Stimulated activated CD4-positive, alpha-beta T cell treated with anti-CD3 and anti-CD28 coated beads, TNF-alpha, amount 100 ng/mL, for 24 hours (primary cell): Measurements from ENCODE around the gene SBF1.

Experiments
- DNase-seq, 3 experiments: peaks; one replicate each; pipeline ENCODE4 v3.0.0-alpha.2; 2020; ENCODE audit warnings: low read depth in 3 of 3

The SBF1 gene

GRCh38 chr22:50483977-50484853 is 9.4 kb upstream of the SBF1 start:
- no peak for DNase-seq

GRCh38 chr22:50483556-50483955 is 8.7 kb upstream of the SBF1 start:
- DNase-seq = no peak

- DNase-seq = no peak
These were observed 8.3 kb upstream of the SBF1 start for GRCh38 chr22:50483106-50483505.

DNA sequence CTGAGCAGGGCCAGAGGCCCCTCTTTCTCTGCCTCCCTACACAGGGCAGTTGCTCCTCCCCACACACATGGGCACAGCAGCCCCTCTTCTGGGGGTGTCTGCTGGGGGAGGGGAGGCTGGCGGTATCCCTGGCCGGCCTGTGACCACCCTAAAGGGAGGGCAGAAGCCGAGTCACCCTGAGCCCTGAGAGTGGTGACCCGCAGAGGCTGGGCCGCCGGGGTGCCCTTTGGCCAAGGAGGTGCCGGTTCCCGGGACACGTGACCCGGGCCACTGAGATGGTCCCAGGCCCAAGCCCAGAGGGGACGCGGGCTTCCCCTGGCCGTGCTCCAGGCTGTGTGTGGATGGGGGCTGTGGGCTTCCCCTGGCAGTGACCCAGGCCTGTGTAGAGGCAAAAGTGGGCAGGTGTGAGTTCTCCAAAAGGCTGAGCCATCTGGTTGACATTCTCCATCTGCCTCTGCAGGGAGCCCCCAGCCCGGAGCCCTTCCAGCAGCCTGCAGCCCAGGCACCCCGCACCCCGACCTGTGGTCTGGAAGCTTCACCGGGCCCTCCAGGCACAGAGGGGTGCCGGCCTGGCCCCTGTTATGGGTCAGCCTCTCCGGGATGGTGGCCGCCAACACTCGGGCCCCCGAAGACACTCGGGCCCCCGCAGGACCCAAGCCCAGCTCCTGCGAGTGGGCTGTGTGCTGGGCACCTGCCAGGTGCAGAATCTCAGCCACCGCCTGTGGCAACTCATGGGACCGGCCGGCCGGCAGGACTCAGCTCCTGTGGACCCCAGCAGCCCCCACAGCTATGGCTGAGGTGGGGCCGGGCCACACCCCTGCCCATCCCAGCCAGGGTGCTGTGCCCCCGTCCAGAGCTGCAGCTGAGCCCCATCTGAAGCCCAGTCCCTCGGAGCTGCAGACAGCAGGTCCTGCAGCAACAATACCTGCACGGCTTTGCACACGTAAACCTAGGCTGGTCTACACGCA is 7.6 kb upstream of the SBF1 start:
- no peak for DNase-seq

GRCh38 chr22:50481440-50482106 is 6.7 kb upstream of the SBF1 start, which contains the start of gene ADM2:
Gene ADM2, plus strand, starts transcription at chr22:50481543. Its CDS starts 305 bp downstream, at chr22:50481848.
- peak in 1 of 3 experiments; percentile 68 for DNase-seq

GRCh38 chr22:50481045-50481439 is 6.2 kb upstream of the SBF1 start:
- DNase-seq = no peak

DNA sequence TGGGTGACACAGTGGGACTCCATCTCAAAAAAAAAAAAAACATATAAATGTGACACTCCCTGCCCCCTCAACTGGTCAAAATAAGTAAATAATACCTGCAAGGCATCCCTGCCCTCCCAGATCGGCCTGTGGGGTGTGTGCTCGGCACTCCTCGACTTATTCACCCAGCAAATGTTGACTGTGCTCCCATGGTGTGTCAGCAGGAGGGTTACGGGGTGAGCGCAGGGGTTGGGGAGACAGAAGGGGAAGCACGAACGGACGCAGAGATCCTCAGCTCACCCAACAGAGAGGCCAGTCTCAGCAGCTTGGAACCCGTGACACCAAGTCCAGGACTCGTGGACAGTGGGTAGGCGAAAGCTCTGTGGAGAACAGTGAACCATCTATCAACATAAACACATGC is 4.9 kb upstream of the SBF1 start:
- no peak for DNase-seq

DNA sequence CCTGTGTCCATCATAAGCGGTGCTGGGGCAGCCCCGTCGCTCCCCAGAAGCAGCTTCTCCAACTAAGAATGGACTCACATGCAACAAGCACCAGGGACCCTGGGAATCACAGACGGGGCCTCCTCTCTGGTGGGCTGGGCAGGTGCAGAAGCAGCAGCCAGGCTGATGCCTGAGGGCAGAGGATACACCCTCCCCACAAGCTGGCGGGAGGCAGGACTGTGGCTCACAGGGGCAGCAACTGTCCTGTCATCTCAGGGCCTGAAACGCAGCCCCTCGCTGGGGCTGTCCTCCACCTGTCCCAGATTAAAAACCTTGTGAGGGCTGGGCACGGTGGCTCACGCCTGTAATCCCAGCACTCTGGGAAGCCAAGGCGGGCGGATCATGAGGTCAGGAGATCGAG is 3.1 kb upstream of the SBF1 start:
- DNase-seq = no peak

GRCh38 chr22:50476868-50477267 is 2.0 kb upstream of the SBF1 start:
- no peak for DNase-seq

DNA sequence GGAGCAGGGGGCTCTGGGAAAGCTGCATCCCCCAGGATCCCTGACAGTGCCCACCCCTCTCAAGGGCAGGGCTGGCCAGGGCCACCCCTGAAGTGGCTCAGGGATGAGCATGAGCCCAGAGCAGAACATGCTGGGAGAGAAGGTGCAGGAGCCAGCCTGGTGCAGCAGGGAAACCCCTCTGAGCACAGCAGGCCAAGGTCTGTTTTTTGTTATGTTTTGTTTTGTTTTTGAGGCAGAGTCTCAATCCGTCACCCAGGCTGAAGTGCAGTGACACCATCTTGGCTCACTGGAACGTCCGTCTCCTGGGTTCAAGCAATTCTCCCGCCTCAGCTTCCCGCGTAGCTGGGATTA is 792 bp upstream of the SBF1 start:
- DNase-seq = no peak

- DNase-seq = peak in 1 of 3 experiments; percentile 33
These were observed 772 bp downstream of the SBF1 start for GRCh38 chr22:50473855-50474671.

DNA sequence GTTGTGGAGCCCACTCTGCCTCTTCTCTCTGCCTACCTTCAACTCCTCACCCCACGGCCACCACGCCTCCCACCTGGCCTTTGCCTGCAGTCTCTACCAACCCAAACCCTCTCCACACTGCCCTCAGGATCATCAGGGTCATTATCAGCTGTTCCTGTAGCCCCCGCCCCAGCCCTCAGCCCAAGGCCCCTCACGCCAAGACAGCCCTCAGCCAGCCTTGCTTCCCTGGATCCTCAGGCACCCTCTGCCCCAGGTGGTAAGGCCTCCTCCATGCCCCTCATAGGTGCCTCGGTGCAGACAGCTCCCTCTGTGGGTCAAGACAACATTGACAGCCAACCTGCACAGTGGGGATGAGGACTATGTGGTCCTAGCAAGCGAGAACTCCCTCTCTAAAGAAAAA is 1.7 kb downstream of the SBF1 start:
- DNase-seq = peak in 1 of 3 experiments; percentile 47

DNA sequence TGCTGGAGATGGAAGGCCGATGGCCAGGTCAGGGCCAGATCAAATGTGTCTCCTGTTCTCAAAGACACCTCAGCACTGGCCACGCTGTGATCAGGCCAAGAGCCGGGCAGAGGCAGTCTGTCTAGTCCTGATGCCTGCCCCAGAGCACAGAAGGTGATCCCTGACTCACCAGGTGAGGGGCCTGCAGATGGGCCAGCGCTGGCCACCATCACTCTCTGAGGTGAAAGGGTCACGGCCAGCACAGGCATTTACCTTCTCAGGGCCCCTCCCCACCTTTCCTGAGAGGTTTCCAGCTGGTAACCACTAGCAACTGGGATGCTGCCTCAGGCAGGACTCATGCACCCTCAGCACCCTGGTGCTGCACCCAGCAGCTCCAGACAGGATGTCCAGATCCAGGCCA is 2.9 kb downstream of the SBF1 start:
- no peak for DNase-seq

DNA sequence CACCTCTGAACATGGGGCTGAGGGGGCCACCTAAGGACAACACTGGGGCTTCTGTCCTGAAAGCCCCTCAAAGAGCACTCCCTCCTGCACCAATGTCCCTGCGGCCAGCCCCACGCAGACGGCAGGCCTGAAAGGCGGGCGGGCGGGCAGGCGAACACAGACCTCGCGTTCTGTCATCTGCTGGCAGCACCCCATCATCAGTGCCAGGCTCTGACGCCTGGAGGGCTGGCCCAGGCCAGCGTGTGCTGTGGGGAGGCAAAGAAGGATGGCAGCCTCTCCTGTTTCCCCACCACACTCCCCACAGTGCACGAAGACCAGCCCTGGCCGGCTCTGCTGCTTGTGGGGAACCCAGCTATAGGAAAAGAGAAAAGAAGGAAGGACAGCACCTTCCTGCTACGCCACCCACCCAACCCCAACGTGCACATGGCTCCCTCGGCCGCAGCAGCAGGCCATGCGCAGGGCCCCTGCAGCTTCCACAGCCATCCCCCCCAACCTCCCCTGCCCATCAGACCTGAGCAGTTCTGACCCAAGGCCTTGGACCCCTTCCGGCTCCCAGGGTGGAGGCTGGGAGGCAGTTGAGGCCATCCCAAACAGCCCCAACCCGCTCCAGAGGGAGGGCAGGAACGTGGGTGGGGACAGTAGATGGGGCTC is 3.5 kb downstream of the SBF1 start:
- no peak for DNase-seq

DNA sequence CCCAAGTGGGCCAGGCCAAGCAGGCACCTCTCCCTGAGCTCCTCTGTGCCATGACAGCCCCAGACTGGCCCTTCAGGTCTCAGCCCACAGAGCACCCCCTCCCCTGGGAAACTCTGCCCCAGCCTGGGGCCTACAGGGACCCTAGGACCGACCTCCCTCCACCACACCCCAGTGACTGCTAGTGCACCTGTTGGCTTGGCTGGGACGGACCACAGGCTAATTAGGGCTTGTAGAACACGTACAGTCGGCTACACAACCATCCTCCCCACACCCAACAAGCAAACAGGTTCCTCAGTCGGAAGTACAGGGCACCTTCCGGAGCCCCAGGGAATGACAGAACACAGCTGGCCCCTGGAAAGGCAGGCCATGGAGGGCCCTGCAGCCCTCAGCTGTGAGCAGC is 4.3 kb downstream of the SBF1 start:
- no peak for DNase-seq

DNA sequence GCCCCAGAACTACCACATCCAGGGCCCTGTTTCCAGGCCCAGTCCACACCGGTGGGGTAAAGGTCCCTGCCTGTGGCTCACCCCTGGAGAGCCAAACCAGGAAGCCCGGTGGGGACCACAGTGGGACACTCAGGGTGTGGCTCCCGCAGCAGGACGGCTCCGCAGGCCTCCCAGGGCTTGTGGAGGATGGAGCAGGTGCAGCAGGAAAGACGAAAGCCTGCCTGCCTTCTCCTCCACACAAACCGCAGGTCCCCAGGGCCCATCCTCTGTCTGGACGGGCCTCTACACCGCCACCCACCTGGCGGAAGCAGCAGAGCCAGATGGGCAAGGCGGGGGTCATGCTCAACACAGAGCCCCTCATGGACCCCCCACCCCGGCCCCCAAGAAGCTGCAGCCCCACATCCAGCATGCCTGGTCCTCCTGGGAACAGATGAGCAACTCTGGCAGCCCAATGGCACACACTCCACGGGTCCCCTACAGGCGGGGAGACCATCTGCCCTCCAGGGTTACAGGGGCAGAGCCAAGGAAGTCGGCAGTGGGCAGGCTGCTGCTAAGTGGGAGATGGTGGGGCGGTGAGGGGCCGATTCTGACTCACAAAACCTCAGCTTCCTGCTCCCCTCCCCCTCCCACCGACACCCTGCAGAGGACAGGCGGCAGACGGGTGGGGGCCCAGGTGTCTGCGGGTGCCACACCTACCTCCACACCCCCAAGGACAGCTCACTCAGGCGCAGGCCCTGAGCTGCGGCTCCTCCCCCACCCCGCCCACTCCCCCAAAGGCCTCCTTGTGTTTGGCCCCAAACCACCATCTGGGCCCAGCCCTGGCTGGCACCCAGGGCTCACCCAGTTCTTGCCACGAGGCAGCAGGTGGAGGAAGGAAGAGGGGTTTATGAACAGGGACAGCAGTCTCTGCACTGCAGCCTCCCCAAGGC is 5.2 kb downstream of the SBF1 start:
- DNase-seq = peak; percentile 78 to 95 (median 80)

DNA sequence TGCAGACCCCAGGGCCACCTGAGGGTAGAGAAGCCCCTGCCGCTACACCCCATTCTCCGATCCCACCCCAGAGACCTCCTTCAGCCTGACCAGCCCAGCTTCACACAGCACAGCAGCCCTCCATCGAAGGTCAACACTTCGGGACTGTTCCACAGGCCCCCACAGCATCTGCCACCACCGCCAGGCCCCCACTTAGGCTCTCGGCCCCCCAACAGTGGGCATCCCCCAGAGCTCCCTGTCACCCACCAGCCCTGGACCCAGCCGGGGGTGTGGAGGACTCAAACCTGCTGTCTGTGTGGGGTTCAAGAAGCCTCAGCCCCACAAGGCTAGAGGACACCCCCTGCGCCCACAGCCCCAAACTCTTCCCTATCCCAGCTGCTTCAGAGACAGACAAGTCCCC is 6.2 kb downstream of the SBF1 start:
- DNase-seq = no peak

DNA sequence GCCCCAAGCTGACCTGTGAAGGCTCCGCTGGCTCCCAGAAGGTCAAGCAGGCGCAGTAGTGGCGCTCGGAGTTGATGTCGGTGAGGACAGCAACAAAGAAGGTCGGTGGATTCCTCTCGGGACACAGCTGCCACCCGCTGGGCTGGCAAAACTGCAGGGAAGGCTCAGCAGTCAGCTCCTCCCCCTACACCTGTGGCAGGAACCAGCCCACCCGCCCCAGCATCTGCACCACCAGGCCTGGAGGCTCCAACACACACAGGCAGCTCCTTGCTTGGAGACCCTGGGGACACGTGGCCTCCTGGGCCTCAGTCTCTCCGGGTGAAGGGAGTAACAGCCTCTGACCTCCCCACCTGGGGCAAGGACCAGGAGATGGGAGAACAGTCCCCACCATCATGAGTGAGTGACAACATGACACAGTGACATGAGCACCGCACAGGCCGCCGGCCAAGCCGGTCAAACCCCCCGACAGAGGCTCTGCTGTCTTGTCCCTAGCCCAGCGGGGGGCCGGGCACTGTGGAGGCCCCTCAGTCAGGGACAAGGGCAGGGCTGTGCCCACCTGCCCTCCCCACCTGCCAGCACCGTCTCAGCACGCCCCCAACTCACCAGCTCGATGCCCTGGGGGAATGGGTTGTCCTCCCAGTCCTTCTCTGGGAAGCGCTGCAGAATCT is 6.9 kb downstream of the SBF1 start:
- no peak for DNase-seq

DNA sequence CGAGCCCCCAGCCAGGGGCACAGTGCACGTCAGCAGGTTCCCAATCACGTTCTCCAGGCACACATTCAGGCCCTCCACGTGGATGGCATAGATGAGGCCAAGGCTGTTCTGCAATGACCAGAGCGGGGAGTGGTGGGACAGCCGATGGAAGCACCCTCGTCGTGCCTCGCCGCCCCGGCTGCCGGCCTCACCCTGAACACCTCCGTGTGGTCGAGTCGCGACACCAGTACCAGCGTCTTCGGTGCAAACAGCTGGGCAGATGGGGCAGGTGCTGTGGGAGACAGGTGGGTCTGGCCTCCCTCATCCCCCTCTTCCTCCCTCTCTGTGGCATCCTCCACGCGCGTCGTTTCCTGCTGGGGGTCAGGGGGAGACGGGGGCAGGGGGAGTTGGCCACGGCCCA is 7.5 kb downstream of the SBF1 start:
- no peak for DNase-seq
